GM12892 (cell line): ENCODE data around the gene ALPP.

Experiments
- POLR2A ChIP-seq: IDR thresholded peaks from 2 replicates; pipeline ENCODE4 v1.6.1; 2011; ENCODE audit warnings: low read depth, low read length, control low read depth
- TAF1 ChIP-seq: IDR thresholded peaks from 2 replicates; pipeline ENCODE4 v1.6.1; 2011; ENCODE audit warnings: low read depth, mild to moderate bottlenecking, control low read depth, low read length, borderline replicate concordance

DNA sequence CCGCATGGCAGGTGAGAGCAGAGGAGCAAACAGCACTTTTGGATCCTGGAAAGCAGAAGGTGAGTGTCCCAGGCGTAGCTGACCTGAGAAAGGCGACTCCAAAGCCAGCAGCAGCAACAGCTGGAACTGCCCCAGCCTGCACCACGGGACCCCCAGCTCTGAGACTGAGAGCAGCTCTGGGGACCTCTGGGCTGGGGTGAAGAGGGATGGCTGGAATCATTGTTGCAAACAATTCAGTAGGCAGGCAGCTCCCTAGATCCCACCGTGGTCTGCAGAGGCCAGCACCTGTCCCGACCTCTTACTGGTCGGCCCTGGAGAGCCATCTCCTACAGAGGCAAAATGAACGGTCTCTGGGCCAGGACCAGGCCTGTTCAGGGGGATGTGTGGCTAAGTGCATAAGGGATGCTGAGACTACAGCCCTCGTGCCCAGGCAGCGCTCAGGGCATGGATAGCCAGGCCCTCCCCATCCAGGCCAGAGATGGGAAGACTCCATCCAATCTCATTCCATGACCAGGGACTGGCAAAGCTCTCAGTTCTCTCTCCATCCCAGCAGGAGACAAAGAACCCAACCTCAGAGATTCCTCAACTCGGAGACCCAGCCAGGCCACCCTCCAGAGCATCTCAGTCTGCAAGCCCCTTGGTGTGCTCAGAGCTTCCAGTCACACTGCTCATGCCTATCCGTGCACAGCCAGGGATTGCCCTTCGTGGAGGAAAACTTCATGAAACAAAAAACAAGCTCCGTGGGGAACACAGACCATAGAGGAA lies 38.2 kb upstream of the ALPP start:
- TF ChIP-seq TAF1 (no peak), POLR2A (no peak)
